K562 (cell line): Measurements from ENCODE around the gene TINAGL1. TPM values are rescaled to one million over a fixed set of nuclear protein-coding genes. Genes with fewer than 3 reads are reported as not detected.

Source experiments
- ATAC-seq: fragments of 200-7000 bp; cut with Tn5 transposase; 3 replicates; pipeline ENCODE4 v1.9.1; 2020; ENCODE audit warnings: moderate library complexity
- BruUV-seq: library from RNA; stranded (reverse); fragments of 400-500 nt; replicated peaks from 2 replicates; lab custom pipeline; 2021; lab: Mats Ljungman, UMichigan
- CTCF ChIA-PET: fragments of 300-600 bp; formaldehyde crosslinking; extraction: SDS; loops from one replicate; lab custom pipeline; 2021; ENCODE audit warnings: low intra/inter-chr PET ratio; lab: Yijun Ruan, JAX
- POLR2A ChIA-PET: fragments of 300-600, 350-650 bp; sonication (Branson Sonifier 250); formaldehyde crosslinking; extraction: SDS; loops from one replicate; lab custom pipeline; 2021; ENCODE audit warnings: antibody characterized with exemption, inconsistent platforms; lab: Yijun Ruan, JAX
- DNase-seq, 4 experiments: peaks; one replicate each; pipeline versions ENCODE4 v3.0.0 to v3.0.0-alpha.2; 2011 to 2018; ENCODE audit warnings: low spot score in 3 of 4, mixed read lengths in 3 of 4; ENCODE audit errors: extremely low read depth in 1 of 4
- FAIRE-seq: peaks from 2 replicates; lab custom pipeline; 2011; peaks lifted over from hg19 to GRCh38; lab: Jason Lieb, UNC
- H2AFZ ChIP-seq: 2 replicates; pipeline ENCODE4 v1.6.0; 2011; ENCODE audit warnings: low read depth, low read length, control low read depth, inconsistent platforms
- H3K27ac ChIP-seq: fragments of 200-600 bp; 3 replicates; pipeline ENCODE4 v1.8.0; 2011; ENCODE audit warnings: low read depth, mild to moderate bottlenecking, control low read depth, inconsistent platforms, low read length, moderate library complexity, mixed read lengths; ENCODE audit errors: extremely low read depth
- H3K27me3 ChIP-seq, 2 experiments: fragments of 300-600 bp in 1 of 2; 2 replicates in 1 of 2; 3 replicates in 1 of 2; pipeline versions ENCODE4 v1.6.0 to v1.8.0; 2011; ENCODE audit warnings: inconsistent platforms in 2 of 2, low read length in 2 of 2, mild to moderate bottlenecking in 1 of 2, mixed read lengths in 1 of 2, moderate library complexity in 1 of 2; ENCODE audit not compliant: control insufficient read depth in 2 of 2, insufficient read depth in 2 of 2
- H3K36me3 ChIP-seq: fragments of 300-600 bp; 3 replicates; pipeline ENCODE4 v1.8.0; 2011; ENCODE audit warnings: mild to moderate bottlenecking, low read length, inconsistent platforms; ENCODE audit not compliant: control insufficient read depth, insufficient read depth
- H3K4me1 ChIP-seq, 2 experiments: fragments of 200-600 bp in 1 of 2; replicated peaks in 1 of 2; 2 replicates in 1 of 2; 3 replicates in 1 of 2; pipeline versions ENCODE4 v1.5.1 to v1.8.0; 2011; ENCODE audit warnings: inconsistent platforms in 2 of 2, low read length in 2 of 2, mild to moderate bottlenecking in 1 of 2, mixed read lengths in 1 of 2, moderate library complexity in 1 of 2; ENCODE audit not compliant: control insufficient read depth in 2 of 2, insufficient read depth in 2 of 2
- H3K4me2 ChIP-seq: 2 replicates; pipeline ENCODE4 v1.6.1; 2011; ENCODE audit warnings: low read length, control low read depth, inconsistent platforms, mixed read lengths; ENCODE audit not compliant: insufficient read depth
- H3K4me3 ChIP-seq: fragments of 200-600 bp; sonication (generic), shearing (Covaris generic); 2 replicates; pipeline ENCODE4 v1.5.1; 2016; ENCODE audit warnings: control low read depth, inconsistent platforms
- H3K79me2 ChIP-seq: fragments of 200-600 bp; 3 replicates; pipeline ENCODE4 v1.8.0; 2011; ENCODE audit warnings: low read length, inconsistent platforms; ENCODE audit not compliant: control insufficient read depth, insufficient read depth
- H3K9ac ChIP-seq, 2 experiments: 2 replicates each; pipeline versions ENCODE4 v1.6.0 to v1.6.1; 2011; ENCODE audit warnings: low read depth in 2 of 2, low read length in 2 of 2, control low read depth in 1 of 2, inconsistent platforms in 1 of 2, mild to moderate bottlenecking in 1 of 2, mixed read lengths in 1 of 2; ENCODE audit not compliant: insufficient read depth in 1 of 2
- H3K9me1 ChIP-seq: one replicate; pipeline ENCODE4 v1.6.0; 2011; ENCODE audit warnings: inconsistent platforms, mild to moderate bottlenecking, low read length, moderate library complexity; ENCODE audit not compliant: control insufficient read depth, insufficient read depth
- H3K9me3 ChIP-seq: replicated peaks from 2 replicates; pipeline ENCODE4 v1.5.1; 2011; ENCODE audit warnings: low read depth, low read length, inconsistent platforms; ENCODE audit not compliant: control insufficient read depth, insufficient read depth
- H4K20me1 ChIP-seq: replicated peaks from 2 replicates; pipeline ENCODE4 v1.6.1; 2011; ENCODE audit warnings: low read length, inconsistent platforms, mixed read lengths; ENCODE audit not compliant: control insufficient read depth, insufficient read depth
- ARHGAP35 ChIP-seq: fragments of 450-650 bp; IDR thresholded peaks from 2 replicates; pipeline ENCODE4 v1.6.1; 2018; ENCODE audit not compliant: partially characterized antibody
- BMI1 ChIP-seq: fragments of 150-350 bp; IDR thresholded peaks from 2 replicates; pipeline ENCODE4 v1.6.1; 2014; ENCODE audit warnings: low read length
- E2F1 ChIP-seq: sonication (generic); formaldehyde crosslinking; IDR thresholded peaks from 2 replicates; pipeline ENCODE4 v1.8.1; 2023; ENCODE audit warnings: mild to moderate bottlenecking, missing genetic modification reagents, moderate library complexity
- ETS2 ChIP-seq: IDR thresholded peaks from 2 replicates; pipeline ENCODE4 v1.6.1; 2016; ENCODE audit warnings: borderline replicate concordance, missing genetic modification characterization, mild to moderate bottlenecking, moderate library complexity, missing compliant biosample characterization; ENCODE audit not compliant: poor library complexity, severe bottlenecking
- GMEB1 ChIP-seq: fragments of 250-450 bp; sonication (Bioruptor Pico); IDR thresholded peaks from 2 replicates; pipeline ENCODE4 v1.4.0; 2020; ENCODE audit warnings: mild to moderate bottlenecking
- HES1 ChIP-seq: fragments of 450-650 bp; IDR thresholded peaks from 2 replicates; pipeline ENCODE4 v1.6.1; 2016; ENCODE audit warnings: low read depth, mild to moderate bottlenecking, moderate library complexity
- KDM1A ChIP-seq, 2 experiments: fragments of 450-650 bp; IDR thresholded peaks; 2 replicates each; pipeline ENCODE4 v1.6.1; 2016; ENCODE audit warnings: mild to moderate bottlenecking in 2 of 2
- MAFK ChIP-seq: IDR thresholded peaks from 2 replicates; pipeline ENCODE4 v1.6.1; 2011; ENCODE audit warnings: low read length, improper control_type of control experiment
- PHF20 ChIP-seq: fragments of 450-650 bp; IDR thresholded peaks from 2 replicates; pipeline ENCODE4 v1.6.1; 2018; ENCODE audit not compliant: partially characterized antibody
- PHF8 ChIP-seq: fragments of 200-600 bp; sonication (generic); IDR thresholded peaks from 2 replicates; pipeline ENCODE4 v1.6.1; 2012; ENCODE audit warnings: mixed run types, mild to moderate bottlenecking, inconsistent platforms, low read length, moderate library complexity, borderline replicate concordance
- RFX7 ChIP-seq: fragments of 250-450 bp; sonication (Bioruptor Pico); IDR thresholded peaks from 2 replicates; pipeline ENCODE4 v1.5.1; 2021; ENCODE audit warnings: mild to moderate bottlenecking
- SMARCC2 ChIP-seq: fragments of 450-650 bp; IDR thresholded peaks from 2 replicates; pipeline ENCODE4 v1.6.1; 2017; ENCODE audit warnings: antibody characterized with exemption, moderate library complexity, mild to moderate bottlenecking, low read depth
- WGBS: fragments of 100-300 bp; shearing (Covaris generic); methylation state at CpG from one replicate; pipeline ENCODE4 v1.1.6; 2016; ENCODE audit warnings: low coverage, mixed read lengths; ENCODE audit not compliant: insufficient coverage; ENCODE audit errors: missing lambda C conversion rate; 5-methylcytosine and 5-hydroxymethylcytosine counted together
- in situ Hi-C: fragments of 300-500 bp; cut with MboI; formaldehyde crosslinking; loops from 4 replicates; pipeline ENCODE4 v1.15.0; 2018; ENCODE audit warnings: inconsistent platforms, mixed read lengths
- intact Hi-C: fragments of 100-400 bp; cut with micrococcal nuclease; formaldehyde crosslinking; loops from 2 replicates; pipeline ENCODE4 v1.14.2; 2022
- polyA plus RNA-seq, 8 experiments: library from polyadenylated mRNA; depleted of rRNA in 4 of 8; stranded (reverse) in 5 of 8; unstranded in 3 of 8; fragments of >200 nt; fragmentation: Nextera tagmentation in 2 of 8; fragmentation: Illumina TruSeq in 1 of 8; extraction: Ambion mirVana in 2 of 8; extraction: Trizol in 1 of 8; gene quantifications; 2 replicates each; pipeline versions ENCODE4 v1.2.1 to v1.2.3, GENCODE V29; 2011 to 2014; ENCODE audit warnings: inconsistent platforms in 1 of 8, missing spikeins in 1 of 8
- total RNA-seq, 7 experiments: library from RNA; depleted of rRNA in 6 of 7; stranded (reverse); fragments of >200 nt in 6 of 7; fragmentation: Illumina TruSeq in 2 of 7; extraction: Trizol in 2 of 7; gene quantifications; 2 replicates each; pipeline versions ENCODE4 v1.2.1 to v1.2.3, GENCODE V29; 2011 to 2021; ENCODE audit warnings: low replicate concordance in 1 of 7

The TINAGL1 gene
- total and polyA plus RNA-seq, 9 of the 15 experiments (the other 6 are each of a cell fraction or from before 2014, with no cell fraction given), result 0.04 to 1.2 (median 0.07) TPM; not detected in 4

GRCh38 chr1:31591425-31592093 is 15.2 kb downstream of the TINAGL1 start:
- Histone ChIP-seq H3K27me3 (peaks cover 24 to 44% of the 10 kb centered on the region in 2 experiments), H3K27ac (no peak overlapping the region), H2AFZ (no peak overlapping the region), H4K20me1 (peaks cover 5% of the 10 kb centered on the region), H3K9ac (no peak overlapping the region), H3K9me3 (no peaks in the 10 kb centered on the region), H3K36me3 (no peaks in the 10 kb centered on the region), H3K4me3 (no peak overlapping the region), H3K9me1 (no peaks in the 10 kb centered on the region), H3K4me1 (peaks cover 0 to 18% of the 10 kb centered on the region in 2 experiments; a peak in 2 of 5 replicates), H3K4me2 (no peak overlapping the region), H3K79me2 (no peaks in the 10 kb centered on the region)
- WGBS, result under 1% methylated on average over 11 of the region's 11 CpGs
- intact Hi-C loops, result no loop called here
- no peak for TF ChIP-seq MAFK
- no peak for TF ChIP-seq ARHGAP35
- no peak for TF ChIP-seq KDM1A (IDR thresholded peaks at IDR 0.05)
- DNase-seq, result no peak
- POLR2A ChIA-PET, result interaction anchor here (1.1 to 1.4 kb wide), 2 partner anchors 10 to 143 kb away, joined by 3 to 4 read pairs; no protein-coding TSS in a partner anchor
- no peak for FAIRE-seq
- in situ Hi-C loops, result no loop called here
- no peak for ATAC-seq
- CTCF ChIA-PET, result interaction anchor here (1.2 to 3.6 kb wide), 2 partner anchors 28 kb away, joined by 3 to 25 read pairs; no protein-coding TSS in a partner anchor
- no TSS peak for BruUV-seq

- H3K4me2 ChIP-seq, result no peak overlapping the region
- FAIRE-seq (no peak), ATAC-seq (no peak), DNase-seq (no peak)
- BruUV-seq, result no TSS peak
- peaks cover 24 to 44% of the 10 kb centered on the region in 2 experiments for H3K27me3 ChIP-seq
- H3K4me3 ChIP-seq, result no peak overlapping the region
- H2AFZ ChIP-seq, result no peak overlapping the region
- H3K9ac ChIP-seq, result no peak overlapping the region
- no peaks in the 10 kb centered on the region for H3K36me3 ChIP-seq
- ChIA-PET CTCF (interaction anchor here (0.7 to 3.6 kb wide), 3 partner anchors 28 to 197 kb away, joined by 3 to 25 read pairs (median 3); no protein-coding TSS in a partner anchor), POLR2A (interaction anchor here (0.6 to 1.1 kb wide), 3 partner anchors 12 to 142 kb away, joined by 3 read pairs; no protein-coding TSS in a partner anchor)
- H3K4me1 ChIP-seq, result peaks cover 0 to 13% of the 10 kb centered on the region in 2 experiments; a peak in 2 of 5 replicates
- H3K79me2 ChIP-seq, result no peaks in the 10 kb centered on the region
- no peak overlapping the region for H3K27ac ChIP-seq
- in situ Hi-C loops, result no loop called here
- H3K9me3 ChIP-seq, result no peaks in the 10 kb centered on the region
- H4K20me1 ChIP-seq, result peaks cover 5% of the 10 kb centered on the region
- H3K9me1 ChIP-seq, result no peaks in the 10 kb centered on the region
- intact Hi-C loops, result no loop called here
- TF ChIP-seq PHF8 (no peak), HES1 (no peak), RFX7 (CRISPR knock-in tag) (no peak), GMEB1 (CRISPR knock-in tag) (no peak), BMI1 (no peak), PHF20 (no peak), E2F1 (CRISPR knock-in tag) (no peak), ETS2 (tag) (no peak), SMARCC2 (no peak)
These were observed 15.8 kb downstream of the TINAGL1 start for GRCh38 chr1:31592132-31592531.
